HG03159 (cell line): ENCODE measurements around the gene USP35.
"Not testable (repeated sequence)": the region's sequence is repeated elsewhere in the genome, so short reads cannot be mapped to it uniquely, and the experiment has no call there.

Experiments
- ATAC-seq: cut with Tn5 transposase; IDR thresholded peaks from one replicate; pipeline ENCODE4 v1.9.1; 2021; ENCODE audit warnings: mild to moderate bottlenecking, moderate library complexity; ENCODE audit not compliant: unreplicated experiment

Gene USP35

GRCh38 chr11:78228467-78228866, 39.7 kb downstream of the USP35 start:
- ATAC-seq = peak; percentile 49

DNA sequence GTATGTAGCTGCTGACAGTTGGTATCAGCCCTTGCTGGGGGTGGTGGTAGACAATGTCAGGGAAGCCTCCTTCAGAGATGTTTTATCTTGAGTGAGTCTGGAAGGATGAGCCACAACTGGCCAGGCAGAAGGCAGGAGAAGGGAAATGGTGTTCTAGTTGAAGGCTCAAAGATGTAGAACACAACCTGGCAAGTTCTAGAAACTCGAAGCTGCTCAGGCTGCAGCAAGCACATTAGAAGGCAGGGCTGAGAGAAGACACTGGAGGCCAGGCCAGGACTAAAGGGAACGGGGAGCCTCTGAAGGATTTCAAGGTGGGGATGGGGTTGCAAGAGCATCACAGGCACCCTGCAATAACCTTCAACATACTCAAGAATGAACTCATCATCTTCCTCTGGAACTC, 40.4 kb downstream of the USP35 start:
- no peak for ATAC-seq

DNA sequence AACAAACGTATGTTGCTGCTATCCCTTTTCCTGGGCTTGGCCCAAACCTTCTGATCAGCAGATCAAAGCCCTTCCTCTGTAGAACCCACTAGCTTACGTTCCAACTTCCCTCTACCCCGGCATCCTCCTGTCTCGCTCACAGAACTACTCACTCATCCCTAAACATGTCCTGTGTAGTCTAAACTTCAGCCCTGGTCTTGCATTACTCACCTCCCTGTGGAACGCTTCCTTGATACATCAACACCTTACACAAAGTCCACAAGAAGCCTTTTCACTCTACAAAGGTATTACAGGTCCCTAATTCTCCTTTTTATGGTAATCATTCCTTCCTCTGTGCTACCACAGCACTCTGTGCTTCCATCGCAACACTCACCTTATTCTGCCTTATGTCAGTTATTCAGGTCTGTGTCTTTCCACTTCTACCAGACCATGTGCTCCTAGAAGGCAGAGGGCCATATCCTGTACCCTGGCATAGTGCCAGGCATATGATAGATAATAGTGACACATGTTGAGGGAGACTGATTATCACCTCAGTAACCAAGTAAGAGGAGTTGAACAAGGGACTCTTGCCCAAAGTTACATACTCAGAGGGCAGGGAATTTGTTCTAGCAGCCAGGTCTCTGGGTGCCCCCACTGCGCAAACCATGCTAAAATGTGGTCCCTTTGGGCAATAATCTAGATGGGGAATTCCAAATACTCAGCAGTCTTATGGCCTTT, 41.6 kb downstream of the USP35 start:
- ATAC-seq = no peak

GRCh38 chr11:78231962-78232501, 43.3 kb downstream of the USP35 start:
- ATAC-seq = no peak

DNA sequence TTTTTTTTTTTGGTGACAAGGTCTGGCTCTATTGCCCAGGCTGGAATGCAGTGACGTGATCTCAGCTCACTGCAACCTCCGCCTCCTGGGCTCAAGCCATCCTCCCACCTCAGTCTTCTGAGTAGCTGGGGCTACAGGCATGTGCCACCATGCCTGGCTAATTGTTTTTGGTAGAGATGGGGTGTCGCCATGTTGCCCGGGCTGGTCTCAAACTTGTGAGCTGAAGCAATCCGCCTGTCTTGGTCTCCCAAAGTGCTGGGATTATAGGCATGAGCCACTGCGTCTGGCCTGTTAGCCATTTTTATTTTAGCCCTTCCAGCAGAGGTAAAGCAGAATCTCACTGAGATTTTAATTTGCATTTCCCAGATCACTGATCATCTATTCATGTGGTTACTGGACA, 44.3 kb downstream of the USP35 start:
- ATAC-seq = not testable (repeated sequence)

DNA sequence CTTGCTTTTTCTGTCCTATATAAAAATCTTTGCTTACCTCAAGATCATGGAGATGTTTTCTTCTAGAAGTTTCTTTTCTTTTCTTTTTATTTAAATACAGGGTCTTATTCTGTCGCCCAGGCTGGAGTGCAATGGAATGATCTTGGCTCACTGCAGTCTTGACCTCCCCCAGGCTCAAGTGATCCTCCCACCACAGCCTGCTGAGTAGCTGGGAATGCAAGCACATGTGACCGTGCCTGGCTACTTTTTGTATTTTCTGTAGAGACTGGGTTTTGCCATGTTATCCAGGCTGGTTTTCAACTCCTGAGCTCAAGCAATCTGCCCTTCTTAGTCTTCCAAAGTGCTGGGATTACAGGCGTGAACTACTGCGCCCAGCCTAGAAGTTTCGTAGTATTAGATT, 45.3 kb downstream of the USP35 start:
- no peak for ATAC-seq

GRCh38 chr11:78237293-78238046, 48.8 kb downstream of the USP35 start:
- no peak for ATAC-seq

GRCh38 chr11:78239781-78240180, 51.1 kb downstream of the USP35 start:
- no peak for ATAC-seq

GRCh38 chr11:78241475-78241874, 52.8 kb downstream of the USP35 start:
- ATAC-seq = no peak

DNA sequence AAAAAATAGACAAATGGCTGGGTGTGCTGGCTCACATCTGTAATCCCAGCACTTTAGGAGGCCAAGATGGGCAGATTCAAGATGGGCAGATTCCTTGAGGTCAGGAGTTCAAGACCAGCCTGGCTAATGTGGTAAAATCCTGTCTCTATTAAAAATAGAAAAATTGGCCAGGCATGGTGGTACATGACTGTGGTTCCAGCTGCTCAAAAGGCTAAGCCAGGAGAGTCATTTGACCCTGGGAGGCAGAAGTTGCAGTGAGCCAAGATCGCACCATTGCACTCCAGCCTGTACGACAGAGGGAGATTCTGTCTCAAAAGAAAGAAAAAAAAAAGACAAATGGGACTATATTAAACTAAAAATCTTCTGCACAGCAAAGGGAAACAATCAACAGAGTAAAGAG, 55.4 kb downstream of the USP35 start:
- ATAC-seq = no peak

GRCh38 chr11:78244546-78245255, 56.0 kb downstream of the USP35 start:
- ATAC-seq = no peak

DNA sequence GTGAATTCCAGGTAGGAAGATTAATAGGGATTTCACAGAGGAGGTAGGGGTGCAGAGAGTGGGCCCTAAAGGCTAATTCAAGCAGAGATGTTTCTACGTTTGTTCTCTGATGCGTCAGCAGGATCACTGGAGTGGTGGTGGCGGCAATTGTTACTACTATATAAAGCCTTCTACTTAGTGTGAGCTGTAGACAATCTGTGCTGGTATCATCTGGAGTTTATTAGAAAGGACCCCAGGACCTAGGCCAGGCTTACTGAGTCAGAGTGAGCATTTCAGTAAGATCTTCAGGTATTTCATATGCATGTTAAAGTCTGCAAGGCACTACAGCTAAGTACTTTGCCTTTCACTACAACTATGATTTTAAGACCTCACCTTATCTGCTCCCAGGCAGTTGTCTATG, 59.5 kb downstream of the USP35 start:
- ATAC-seq = no peak

- ATAC-seq = no peak
These were observed 60.2 kb downstream of the USP35 start for GRCh38 chr11:78248903-78249302.

- no peak for ATAC-seq
These were observed 61.4 kb downstream of the USP35 start for GRCh38 chr11:78250099-78250498.

DNA sequence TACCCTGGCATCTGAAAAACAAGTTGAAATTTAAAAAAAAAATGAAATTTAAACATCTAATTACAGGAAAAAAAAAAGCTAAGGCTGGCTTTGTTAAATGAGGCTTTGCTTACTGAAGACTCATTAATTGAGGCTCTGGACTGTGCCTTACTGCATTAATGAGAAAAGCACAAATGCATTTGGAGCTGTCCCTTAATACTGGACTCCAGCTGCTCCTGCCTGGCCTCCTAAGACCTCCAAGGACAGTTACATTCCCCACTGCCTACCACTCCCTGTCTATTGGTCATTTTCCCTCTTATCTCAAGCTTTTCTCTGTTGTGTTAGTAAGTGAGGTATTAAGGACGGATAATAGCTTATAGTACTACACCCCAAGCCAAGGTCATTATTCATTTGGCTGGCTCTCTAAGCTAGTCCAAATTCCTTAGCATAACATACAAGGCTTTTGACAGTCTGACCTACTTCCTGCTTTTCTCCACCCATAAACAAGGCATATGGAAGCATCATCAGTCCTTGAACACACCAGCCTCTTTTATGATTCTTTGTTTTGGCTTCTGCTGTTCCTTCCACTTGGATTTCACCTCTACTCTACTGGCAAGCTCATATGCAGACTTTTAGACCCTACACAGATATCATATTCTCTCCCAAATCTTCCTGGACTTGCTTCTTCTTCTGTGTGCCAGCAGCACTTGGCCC, 62.5 kb downstream of the USP35 start:
- no peak for ATAC-seq

DNA sequence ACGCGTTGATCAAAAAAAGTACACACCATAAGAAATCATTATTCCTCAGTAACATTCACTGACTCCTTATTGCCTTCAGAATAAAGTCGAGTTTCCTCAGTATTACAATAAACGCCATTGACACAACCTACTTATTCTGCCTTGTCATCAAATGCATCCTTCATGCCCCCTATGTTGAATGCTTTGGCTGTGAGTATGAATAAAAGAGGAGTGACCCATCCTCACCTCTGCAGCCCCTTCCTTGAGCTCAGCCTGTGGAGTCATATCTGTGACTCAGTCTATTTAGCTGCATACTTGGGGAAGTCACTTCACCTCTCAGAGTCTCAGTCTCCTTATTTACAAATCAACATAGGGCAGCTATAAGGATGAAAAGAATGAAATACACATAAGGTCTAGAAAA, 65.1 kb downstream of the USP35 start:
- ATAC-seq = no peak

DNA sequence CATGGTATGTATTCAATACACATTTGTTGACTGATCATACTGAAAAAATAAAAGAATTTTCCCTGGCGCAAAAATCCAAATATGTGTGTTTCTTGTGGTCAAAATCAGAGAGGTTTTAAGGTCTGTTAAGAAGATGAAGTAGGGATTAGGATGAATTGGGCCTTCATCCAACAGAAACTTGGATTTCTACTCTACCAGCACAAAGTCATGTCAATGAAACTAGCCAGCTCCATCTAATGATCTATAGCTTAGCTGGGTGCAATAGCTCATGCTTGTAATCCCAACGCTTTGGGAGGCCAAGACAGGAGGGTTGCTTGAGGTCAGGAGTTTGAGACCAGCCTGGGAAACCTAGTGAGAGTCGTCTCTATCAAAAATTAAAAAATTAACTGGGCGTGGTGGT, 65.5 kb downstream of the USP35 start:
- ATAC-seq = no peak

DNA sequence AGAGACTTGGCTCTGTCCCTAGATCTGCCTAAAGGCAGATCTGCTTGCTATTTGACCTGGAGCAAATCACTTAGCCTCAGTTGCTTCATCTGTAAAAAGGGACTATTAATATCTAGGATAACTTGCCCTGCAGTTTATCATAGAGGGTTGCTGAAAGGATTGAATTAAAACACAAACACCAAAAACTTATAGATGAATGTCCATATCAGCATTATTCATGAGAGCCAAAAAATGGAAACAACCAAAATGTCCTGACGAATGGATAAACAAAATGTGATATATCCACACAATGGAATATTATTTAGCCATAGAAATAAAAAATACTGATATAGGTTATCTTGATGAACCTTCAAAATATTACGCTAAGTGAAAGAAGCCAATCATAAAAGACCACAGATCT, 67.2 kb downstream of the USP35 start:
- ATAC-seq = no peak

DNA sequence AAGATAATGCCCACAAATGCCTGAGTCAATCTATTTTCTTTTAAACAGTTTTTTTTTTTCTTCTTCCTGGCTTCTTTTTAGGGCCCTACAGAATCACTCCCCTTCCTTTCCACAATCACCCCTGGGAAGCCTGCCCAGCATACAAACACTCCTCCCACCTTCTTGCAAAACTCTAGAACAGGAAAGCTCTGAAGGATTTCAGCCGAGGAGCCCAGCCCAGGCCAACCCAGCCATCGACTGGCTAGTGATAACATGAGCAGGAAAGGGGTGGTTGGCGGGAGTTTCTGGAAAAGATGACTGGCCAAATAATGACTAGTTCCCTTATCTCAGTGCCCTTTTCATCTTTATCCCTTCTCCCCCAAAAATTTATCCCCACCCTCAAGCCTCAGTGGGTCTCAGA, 68.2 kb downstream of the USP35 start:
- ATAC-seq = no peak

DNA sequence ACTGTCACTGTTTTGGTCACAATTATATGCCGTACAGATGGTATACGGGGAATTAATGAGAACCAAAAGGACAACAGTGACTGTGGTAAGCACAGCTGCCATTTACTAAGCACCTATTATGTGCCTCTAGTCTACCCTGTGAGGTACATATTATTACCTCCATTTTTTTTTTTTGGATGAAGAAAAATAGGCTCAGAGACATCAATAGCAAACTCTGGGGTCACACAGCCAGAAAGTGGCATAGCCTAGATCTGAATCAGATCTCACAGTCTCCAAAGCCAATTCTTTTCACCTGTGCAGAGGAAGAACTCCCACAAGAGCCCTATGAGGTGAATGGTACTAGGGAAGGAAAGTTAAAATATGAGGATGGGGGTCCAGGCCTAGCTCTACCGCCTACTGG, 68.9 kb downstream of the USP35 start:
- ATAC-seq = no peak
